Measurements from ENCODE around the gene SLC30A7. TPM values are rescaled to one million over a fixed set of nuclear protein-coding genes. Genes with fewer than 3 reads are reported as not detected.

SLC30A7 gene
- total RNA-seq, 1 experiment from 2014 or later, result 31.4 TPM

DNA sequence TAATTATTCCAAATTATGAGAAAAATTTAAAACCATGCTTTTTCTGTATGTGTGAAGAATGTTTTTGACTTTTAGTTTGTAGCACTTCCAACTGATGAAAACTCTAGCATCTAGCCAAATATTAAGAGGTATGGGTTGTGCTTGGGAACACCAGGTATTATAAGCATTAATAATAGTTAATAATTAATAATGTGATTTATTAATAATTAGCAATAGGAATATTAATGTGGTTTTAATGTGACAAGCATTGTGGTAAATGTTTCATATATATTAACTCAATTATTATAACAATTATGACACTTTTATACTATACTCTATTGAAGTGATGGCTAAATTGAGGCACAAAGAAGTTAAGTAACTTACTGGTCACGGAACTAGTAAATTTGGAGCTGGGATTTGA, 7.9 kb downstream of the SLC30A7 start:
- H3K4me3 ChIP-seq (ENCODE audit: low read depth, low read length, poor library complexity, severe bottlenecking), result no peak overlapping the region
- intact Hi-C loops (cut with micrococcal nuclease; ENCODE audit: unreplicated experiment), result loop anchor here (5.0 kb wide), 1 partner anchor 49 kb away; no protein-coding TSS in a partner anchor
- no peaks in the 10 kb centered on the region for H3K27me3 ChIP-seq (replicated peaks; ENCODE audit: insufficient read depth, low read depth, low read length, poor library complexity)
- TF ChIP-seq EZH2 (IDR thresholded peaks at IDR 0.05; ENCODE audit: borderline replicate concordance, low read depth, low read length, poor library complexity, severe bottlenecking), result no peak
- TF ChIP-seq, protein P1, sequence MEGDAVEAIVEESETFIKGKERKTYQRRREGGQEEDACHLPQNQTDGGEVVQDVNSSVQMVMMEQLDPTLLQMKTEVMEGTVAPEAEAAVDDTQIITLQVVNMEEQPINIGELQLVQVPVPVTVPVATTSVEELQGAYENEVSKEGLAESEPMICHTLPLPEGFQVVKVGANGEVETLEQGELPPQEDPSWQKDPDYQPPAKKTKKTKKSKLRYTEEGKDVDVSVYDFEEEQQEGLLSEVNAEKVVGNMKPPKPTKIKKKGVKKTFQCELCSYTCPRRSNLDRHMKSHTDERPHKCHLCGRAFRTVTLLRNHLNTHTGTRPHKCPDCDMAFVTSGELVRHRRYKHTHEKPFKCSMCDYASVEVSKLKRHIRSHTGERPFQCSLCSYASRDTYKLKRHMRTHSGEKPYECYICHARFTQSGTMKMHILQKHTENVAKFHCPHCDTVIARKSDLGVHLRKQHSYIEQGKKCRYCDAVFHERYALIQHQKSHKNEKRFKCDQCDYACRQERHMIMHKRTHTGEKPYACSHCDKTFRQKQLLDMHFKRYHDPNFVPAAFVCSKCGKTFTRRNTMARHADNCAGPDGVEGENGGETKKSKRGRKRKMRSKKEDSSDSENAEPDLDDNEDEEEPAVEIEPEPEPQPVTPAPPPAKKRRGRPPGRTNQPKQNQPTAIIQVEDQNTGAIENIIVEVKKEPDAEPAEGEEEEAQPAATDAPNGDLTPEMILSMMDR (conservative IDR thresholded peaks at IDR 0.05; ENCODE audit: low read depth, low read length), result no peak
- BruUV-seq (replicated peaks), result no TSS peak
- ChIA-PET CTCF (no interaction called here), POLR2A (ENCODE audit: low non-redundant PET) (interaction anchor here (0.6 kb wide), 1 partner anchor 9 kb away, joined by 3 read pairs; the partner anchor contains the start of gene EXTL2)
- H3K27ac ChIP-seq (ENCODE audit: low read depth, low read length, poor library complexity, severe bottlenecking), result no peak overlapping the region
- DNase-seq (ENCODE audit: low spot score), result no peak
- no peaks in the 10 kb centered on the region for H3K9me3 ChIP-seq (ENCODE audit: low read depth, low read length, poor library complexity, severe bottlenecking)
- peaks cover 24% of the 10 kb centered on the region for H3K36me3 ChIP-seq (ENCODE audit: insufficient read depth, low read length, poor library complexity, severe bottlenecking)
- no peaks in the 10 kb centered on the region for H3K4me1 ChIP-seq (ENCODE audit: insufficient read depth, low read length, poor library complexity, severe bottlenecking)

DNA sequence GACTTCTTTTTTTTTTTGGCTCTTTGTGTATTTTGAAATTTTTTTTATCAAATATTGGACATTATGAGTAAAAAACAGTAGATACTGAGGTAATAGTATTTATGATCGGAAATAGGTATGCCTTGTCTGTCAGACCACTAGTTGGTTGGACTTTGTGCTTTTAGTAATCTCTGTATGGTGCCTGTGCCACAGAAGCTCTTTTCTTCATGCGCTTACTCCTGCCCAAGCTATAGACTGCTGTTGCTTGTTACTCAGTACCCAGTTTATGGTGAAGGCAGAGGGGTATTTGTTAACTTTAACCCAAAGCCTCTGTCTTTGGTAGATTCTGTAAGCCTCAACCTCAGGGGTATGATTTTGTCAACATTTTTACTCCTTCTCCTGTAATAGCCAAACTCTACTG, 8.6 kb downstream of the SLC30A7 start:
- Histone ChIP-seq H3K9me3 (ENCODE audit: low read depth, low read length, poor library complexity, severe bottlenecking) (no peaks in the 10 kb centered on the region), H3K36me3 (ENCODE audit: insufficient read depth, low read length, poor library complexity, severe bottlenecking) (peaks cover 24% of the 10 kb centered on the region), H3K27ac (ENCODE audit: low read depth, low read length, poor library complexity, severe bottlenecking) (no peak overlapping the region), H3K4me1 (ENCODE audit: insufficient read depth, low read length, poor library complexity, severe bottlenecking) (no peaks in the 10 kb centered on the region), H3K4me3 (ENCODE audit: low read depth, low read length, poor library complexity, severe bottlenecking) (no peak overlapping the region), H3K27me3 (replicated peaks; ENCODE audit: insufficient read depth, low read depth, low read length, poor library complexity) (no peaks in the 10 kb centered on the region)
- no TSS peak for BruUV-seq (replicated peaks)
- intact Hi-C loops (cut with micrococcal nuclease; ENCODE audit: unreplicated experiment), result loop anchor here (5.0 kb wide), 1 partner anchor 48 kb away; no protein-coding TSS in a partner anchor
- DNase-seq (ENCODE audit: low spot score), result no peak
- ChIA-PET CTCF (no interaction called here), POLR2A (ENCODE audit: low non-redundant PET) (interaction anchor here (0.6 kb wide), 1 partner anchor 10 kb away, joined by 3 read pairs; the partner anchor contains the start of gene EXTL2)
- TF ChIP-seq, protein P1 (conservative IDR thresholded peaks at IDR 0.05; ENCODE audit: low read depth, low read length), result no peak
- TF ChIP-seq EZH2 (IDR thresholded peaks at IDR 0.05; ENCODE audit: borderline replicate concordance, low read depth, low read length, poor library complexity, severe bottlenecking), result no peak

DNA sequence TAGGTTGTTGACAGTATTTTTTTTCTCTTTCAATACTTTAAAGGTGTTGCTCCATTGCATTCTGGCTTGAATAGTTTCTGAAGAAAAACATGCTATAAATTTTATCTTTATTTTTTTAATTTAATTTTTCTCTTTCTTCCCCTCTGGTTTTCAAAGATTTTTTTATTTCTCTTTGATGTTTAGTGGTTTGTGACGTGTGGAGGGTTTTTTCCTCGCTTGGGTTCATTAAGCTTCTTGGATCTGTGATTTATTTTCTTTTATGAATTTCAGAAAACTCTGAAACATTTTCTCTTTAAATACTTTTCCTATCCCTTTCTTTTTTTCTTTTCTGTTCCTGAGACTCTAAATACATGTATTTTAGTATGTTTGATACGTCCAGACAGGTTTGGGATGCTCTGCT, 9.3 kb downstream of the SLC30A7 start:
- ChIA-PET POLR2A (ENCODE audit: low non-redundant PET) (no interaction called here), CTCF (no interaction called here)
- H3K36me3 ChIP-seq (ENCODE audit: insufficient read depth, low read length, poor library complexity, severe bottlenecking), result peaks cover 18% of the 10 kb centered on the region

More for the DNA sequence above, 9.3 kb downstream of the SLC30A7 start:
- TF ChIP-seq EZH2 (IDR thresholded peaks at IDR 0.05; ENCODE audit: borderline replicate concordance, low read depth, low read length, poor library complexity, severe bottlenecking), result no peak
- TF ChIP-seq, protein P1 (conservative IDR thresholded peaks at IDR 0.05; ENCODE audit: low read depth, low read length), result no peak
- Histone ChIP-seq H3K4me3 (ENCODE audit: low read depth, low read length, poor library complexity, severe bottlenecking) (no peak overlapping the region), H3K27ac (ENCODE audit: low read depth, low read length, poor library complexity, severe bottlenecking) (no peak overlapping the region), H3K27me3 (replicated peaks; ENCODE audit: insufficient read depth, low read depth, low read length, poor library complexity) (no peaks in the 10 kb centered on the region), H3K9me3 (ENCODE audit: low read depth, low read length, poor library complexity, severe bottlenecking) (no peaks in the 10 kb centered on the region), H3K4me1 (ENCODE audit: insufficient read depth, low read length, poor library complexity, severe bottlenecking) (no peaks in the 10 kb centered on the region)
- intact Hi-C loops (cut with micrococcal nuclease; ENCODE audit: unreplicated experiment), result no loop called here
- no TSS peak for BruUV-seq (replicated peaks)
- no peak for DNase-seq (ENCODE audit: low spot score)
